Fibroblast of skin of right biceps (primary cell): ENCODE measurements around the gene GEMIN8.

ENCODE experiments used
- DNase-seq: peaks from one replicate; pipeline ENCODE4 v3.0.0-alpha.2; 2013

The GEMIN8 gene

GRCh38 chrX:14029425-14030173 lies at the start of gene GEMIN8:
GEMIN8 (minus strand) TSS chrX:14029892; CDS start chrX:14021478, 8,414 bp downstream.
- peak; percentile 90 for DNase-seq

GRCh38 chrX:14076639-14077038 lies 46.9 kb upstream of the GEMIN8 start:
- no peak for DNase-seq

GRCh38 chrX:14073556-14073955 lies 43.9 kb upstream of the GEMIN8 start:
- peak; percentile 40 for DNase-seq

GRCh38 chrX:14073071-14073470 lies 43.4 kb upstream of the GEMIN8 start:
- peak; percentile 49 for DNase-seq

- DNase-seq, result no peak
These were observed 36.1 kb upstream of the GEMIN8 start for GRCh38 chrX:14065800-14066199.

- peak; percentile 66 for DNase-seq
These were observed 35.1 kb upstream of the GEMIN8 start for GRCh38 chrX:14064626-14065432.

GRCh38 chrX:14062524-14062923 lies 32.8 kb upstream of the GEMIN8 start:
- DNase-seq, result no peak

- DNase-seq, result peak; percentile 61
These were observed 26.5 kb upstream of the GEMIN8 start for GRCh38 chrX:14056206-14056605.

GRCh38 chrX:14051416-14051815 lies 21.7 kb upstream of the GEMIN8 start:
- DNase-seq, result peak; percentile 21

GRCh38 chrX:14050709-14051108 lies 21.0 kb upstream of the GEMIN8 start:
- DNase-seq, result peak; percentile 70

- DNase-seq, result no peak
These were observed 13.5 kb upstream of the GEMIN8 start for GRCh38 chrX:14043209-14043608.

- DNase-seq, result peak; percentile 24
These were observed 9.7 kb upstream of the GEMIN8 start for GRCh38 chrX:14039344-14039743.

GRCh38 chrX:14038375-14039085 lies 8.8 kb upstream of the GEMIN8 start:
- DNase-seq, result no peak

- DNase-seq, result peak; percentile 49
These were observed 2.7 kb upstream of the GEMIN8 start for GRCh38 chrX:14032406-14032805.

- peak; percentile 58 for DNase-seq
These were observed 460 bp upstream of the GEMIN8 start for GRCh38 chrX:14030174-14030530.

- DNase-seq, result no peak
These were observed 660 bp downstream of the GEMIN8 start for GRCh38 chrX:14029039-14029424.

- no peak for DNase-seq
These were observed 1.2 kb downstream of the GEMIN8 start for GRCh38 chrX:14028473-14028872.

GRCh38 chrX:14027511-14028019 lies 2.1 kb downstream of the GEMIN8 start:
- DNase-seq, result peak; percentile 78

- peak; percentile 0 for DNase-seq
These were observed 2.7 kb downstream of the GEMIN8 start for GRCh38 chrX:14027036-14027435.

- DNase-seq, result no peak
These were observed 3.6 kb downstream of the GEMIN8 start for GRCh38 chrX:14026121-14026520.

GRCh38 chrX:14022019-14022418 lies 7.7 kb downstream of the GEMIN8 start:
- no peak for DNase-seq

- no peak for DNase-seq
These were observed 12.3 kb downstream of the GEMIN8 start for GRCh38 chrX:14017399-14017798.

- peak; percentile 67 for DNase-seq
These were observed 13.8 kb downstream of the GEMIN8 start for GRCh38 chrX:14015941-14016340.
